Stimulated activated CD8-positive, alpha-beta memory T cell treated with anti-CD3 and anti-CD28 coated beads, Interleukin-7, amount 100 ng/mL, for 4 hours (primary cell): ENCODE measurements around the gene MICAL2.

ENCODE experiments used
- DNase-seq, 2 donors: peaks; one replicate each; pipeline ENCODE4 v3.0.0-alpha.2; 2020; ENCODE audit warnings: low read depth in 2 of 2

MICAL2 gene

GRCh38 chr11:12171921-12172320, 61.5 kb downstream of the MICAL2 start:
- no peak for DNase-seq

- DNase-seq, result no peak
Measured at GRCh38 chr11:12172493-12173013, 62.2 kb downstream of the MICAL2 start.

GRCh38 chr11:12173111-12173510, 62.7 kb downstream of the MICAL2 start:
- DNase-seq, result no peak

- DNase-seq, result no peak
Measured at GRCh38 chr11:12174128-12174476, 63.7 kb downstream of the MICAL2 start.

- DNase-seq, result no peak
Measured at GRCh38 chr11:12174477-12175143, 64.2 kb downstream of the MICAL2 start.

GRCh38 chr11:12175694-12176241, 65.4 kb downstream of the MICAL2 start:
- DNase-seq, result no peak

- DNase-seq, result no peak
Measured at GRCh38 chr11:12176410-12176809, 66.0 kb downstream of the MICAL2 start.

GRCh38 chr11:12177739-12178338, 67.4 kb downstream of the MICAL2 start:
- DNase-seq, result no peak

- no peak for DNase-seq
Measured at GRCh38 chr11:12179019-12179418, 68.6 kb downstream of the MICAL2 start.

GRCh38 chr11:12179531-12179930, 69.1 kb downstream of the MICAL2 start:
- no peak for DNase-seq

GRCh38 chr11:12180257-12181205, 70.1 kb downstream of the MICAL2 start:
- no peak for DNase-seq

GRCh38 chr11:12182302-12182675, 71.9 kb downstream of the MICAL2 start:
- DNase-seq, result no peak

- no peak for DNase-seq
Measured at GRCh38 chr11:12182676-12183541, 72.5 kb downstream of the MICAL2 start.

GRCh38 chr11:12183827-12184620, 73.6 kb downstream of the MICAL2 start:
- no peak for DNase-seq

- no peak for DNase-seq
Measured at GRCh38 chr11:12184699-12185098, 74.3 kb downstream of the MICAL2 start.

GRCh38 chr11:12185106-12185690, 74.8 kb downstream of the MICAL2 start:
- no peak for DNase-seq

- no peak for DNase-seq
Measured at GRCh38 chr11:12185914-12186313, 75.5 kb downstream of the MICAL2 start.

- no peak for DNase-seq
Measured at GRCh38 chr11:12186701-12187100, 76.3 kb downstream of the MICAL2 start.

GRCh38 chr11:12187399-12187798, 77.0 kb downstream of the MICAL2 start:
- no peak for DNase-seq
